HG02852 (cell line): ENCODE results near the gene RELL1.

ENCODE experiments used
- ATAC-seq: cut with Tn5 transposase; IDR thresholded peaks from one replicate; pipeline ENCODE4 v1.9.1; 2021; ENCODE audit warnings: mild to moderate bottlenecking, moderate library complexity; ENCODE audit not compliant: unreplicated experiment

Gene RELL1

GRCh38 chr4:37686373-37687193, at the start of gene RELL1:
Gene RELL1, minus strand, starts transcription at chr4:37686376. Its CDS starts 89 bp downstream, at chr4:37686287.
- ATAC-seq, result peak; percentile 79

- ATAC-seq, result no peak
These were observed 49.4 kb upstream of the RELL1 start for GRCh38 chr4:37735578-37735977.

GRCh38 chr4:37734989-37735388, 48.8 kb upstream of the RELL1 start:
- ATAC-seq, result no peak

GRCh38 chr4:37733240-37733867, 47.2 kb upstream of the RELL1 start:
- no peak for ATAC-seq

GRCh38 chr4:37732526-37733186, 46.5 kb upstream of the RELL1 start:
- peak; percentile 98 for ATAC-seq

- no peak for ATAC-seq
These were observed 43.5 kb upstream of the RELL1 start for GRCh38 chr4:37729649-37730004.

- no peak for ATAC-seq
These were observed 41.9 kb upstream of the RELL1 start for GRCh38 chr4:37728064-37728463.

- no peak for ATAC-seq
These were observed 41.5 kb upstream of the RELL1 start for GRCh38 chr4:37727635-37728034.

GRCh38 chr4:37726666-37727065, 40.5 kb upstream of the RELL1 start:
- no peak for ATAC-seq

- peak; percentile 68 for ATAC-seq
These were observed 39.5 kb upstream of the RELL1 start for GRCh38 chr4:37725718-37726117.

- no peak for ATAC-seq
These were observed 36.9 kb upstream of the RELL1 start for GRCh38 chr4:37723067-37723466.

- no peak for ATAC-seq
These were observed 35.9 kb upstream of the RELL1 start for GRCh38 chr4:37721995-37722638.

GRCh38 chr4:37719021-37719420, 32.8 kb upstream of the RELL1 start:
- no peak for ATAC-seq

GRCh38 chr4:37717576-37717975, 31.4 kb upstream of the RELL1 start:
- no peak for ATAC-seq

GRCh38 chr4:37715889-37716402, 29.8 kb upstream of the RELL1 start:
- ATAC-seq, result peak; percentile 82

GRCh38 chr4:37710491-37710890, 24.3 kb upstream of the RELL1 start:
- ATAC-seq, result no peak

- no peak for ATAC-seq
These were observed 19.9 kb upstream of the RELL1 start for GRCh38 chr4:37706032-37706431.

GRCh38 chr4:37705571-37705970, 19.4 kb upstream of the RELL1 start:
- ATAC-seq, result no peak

GRCh38 chr4:37699868-37700481, 13.8 kb upstream of the RELL1 start:
- no peak for ATAC-seq

- no peak for ATAC-seq
These were observed 11.4 kb upstream of the RELL1 start for GRCh38 chr4:37697566-37697965.
